ENCODE data around the gene SIX2. TPM values are rescaled to one million over a fixed set of nuclear protein-coding genes. Genes with fewer than 3 reads are reported as not detected.

SIX2 gene
- total and polyA plus RNA-seq, 2 donors (not counting 3 experiments of a cell fraction or from before 2014, with no cell fraction given): 0.24 to 0.54 TPM

DNA sequence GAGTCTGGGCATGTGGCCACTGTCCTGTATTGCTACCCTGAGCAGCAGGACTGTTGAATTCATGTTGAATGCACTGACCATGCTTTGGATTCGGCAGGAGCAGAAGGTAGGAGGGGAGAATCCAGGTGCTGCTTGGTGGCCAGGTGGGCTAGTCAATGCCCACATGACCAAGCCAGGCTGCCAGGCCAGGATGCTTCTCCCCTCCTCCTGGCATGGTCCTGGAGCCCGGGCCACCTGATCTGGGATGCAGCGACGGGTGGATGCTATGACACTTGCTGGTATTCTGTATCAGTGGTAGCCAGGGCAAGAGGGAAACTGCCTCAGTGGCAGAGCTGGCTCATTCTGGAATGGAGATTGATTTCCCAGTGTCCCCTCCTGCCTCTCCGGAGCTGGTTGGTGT is 14.8 kb upstream of the SIX2 start:
- intact Hi-C loops (cut with micrococcal nuclease): loop anchor here (2.0 kb wide), 2 partner anchors 43 to 913 kb away; no protein-coding TSS in a partner anchor
- Histone ChIP-seq H3K9me1 (replicated peaks; ENCODE audit: control insufficient read depth, extremely low read depth, insufficient read depth, low read length) (no peaks in the 10 kb centered on the region), H3K9ac (replicated peaks; ENCODE audit: extremely low read depth, insufficient read depth, low read length) (no peak overlapping the region), H3K27ac (ENCODE audit: insufficient read depth, low read depth, low read length) (no peak overlapping the region), H3K79me2 (ENCODE audit: control insufficient read depth, insufficient read depth, low read length) (no peaks in the 10 kb centered on the region), H3K36me3 (ENCODE audit: control insufficient read depth in 2 of 2, extremely low read depth in 1 of 2, insufficient read depth in 2 of 2, low read length in 2 of 2) (no peaks in the 10 kb centered on the region), H3K4me1 (ENCODE audit: control insufficient read depth, extremely low read depth, insufficient read depth, low read length) (no peaks in the 10 kb centered on the region), H3K27me3 (ENCODE audit: control insufficient read depth in 2 of 2, insufficient read depth in 2 of 2, low read length in 2 of 2) (peaks cover 4 to 8% of the 10 kb centered on the region in 2 experiments), H3K4me2 (ENCODE audit: insufficient read depth, low read length) (no peak overlapping the region), H4K20me1 (replicated peaks; ENCODE audit: control insufficient read depth, extremely low read depth, insufficient read depth, low read length) (no peaks in the 10 kb centered on the region), H2AFZ (ENCODE audit: low read depth, low read length) (no peak overlapping the region), H3K4me3 (replicated peaks in 1 of 3; ENCODE audit: insufficient read depth in 1 of 3, low read depth in 1 of 3, low read length in 3 of 3) (no peak overlapping the region), H3K9me3 (replicated peaks; ENCODE audit: control insufficient read depth, insufficient read depth, low read length) (no peaks in the 10 kb centered on the region)
- dilution Hi-C loops (cut with MboI; ENCODE audit: extremely low pct_ligation_motif_present, low sequenced_read_pairs): no loop called here
- DNase-seq (ENCODE audit: low read depth, low spot score): no peak
- FAIRE-seq: no peak
- CTCF ChIA-PET: interaction anchor here (1.0 to 2.1 kb wide), 11 partner anchors 11 to 562 kb away, joined by 3 to 40 read pairs (median 7); no protein-coding TSS in a partner anchor
- TF ChIP-seq EZH2 (IDR thresholded peaks at IDR 0.05; ENCODE audit: borderline replicate concordance, low read depth, low read length, severe bottlenecking) (no peak), JUN (IDR thresholded peaks at IDR 0.05; ENCODE audit: borderline replicate concordance, insufficient read depth, insufficient read length, low read depth) (no peak), POLR2A (IDR thresholded peaks at IDR 0.05; ENCODE audit: low read depth, low read length) (no peak), MYC (IDR thresholded peaks at IDR 0.05; ENCODE audit: low read depth, low read length) (no peak), POLR2AphosphoS5 (IDR thresholded peaks at IDR 0.05; ENCODE audit: insufficient read depth, low read depth, low read length) (no peak), FOS (IDR thresholded peaks at IDR 0.05; ENCODE audit: borderline replicate concordance, insufficient read depth, low read length) (no peak), GATA2 (IDR thresholded peaks at IDR 0.05; ENCODE audit: insufficient read depth, insufficient read length, low read depth, low read length) (no peak)
- TF ChIP-seq, protein P1, sequence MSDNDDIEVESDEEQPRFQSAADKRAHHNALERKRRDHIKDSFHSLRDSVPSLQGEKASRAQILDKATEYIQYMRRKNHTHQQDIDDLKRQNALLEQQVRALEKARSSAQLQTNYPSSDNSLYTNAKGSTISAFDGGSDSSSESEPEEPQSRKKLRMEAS (IDR thresholded peaks at IDR 0.05; ENCODE audit: insufficient read depth, insufficient read length): no peak
- TF ChIP-seq, protein P2, sequence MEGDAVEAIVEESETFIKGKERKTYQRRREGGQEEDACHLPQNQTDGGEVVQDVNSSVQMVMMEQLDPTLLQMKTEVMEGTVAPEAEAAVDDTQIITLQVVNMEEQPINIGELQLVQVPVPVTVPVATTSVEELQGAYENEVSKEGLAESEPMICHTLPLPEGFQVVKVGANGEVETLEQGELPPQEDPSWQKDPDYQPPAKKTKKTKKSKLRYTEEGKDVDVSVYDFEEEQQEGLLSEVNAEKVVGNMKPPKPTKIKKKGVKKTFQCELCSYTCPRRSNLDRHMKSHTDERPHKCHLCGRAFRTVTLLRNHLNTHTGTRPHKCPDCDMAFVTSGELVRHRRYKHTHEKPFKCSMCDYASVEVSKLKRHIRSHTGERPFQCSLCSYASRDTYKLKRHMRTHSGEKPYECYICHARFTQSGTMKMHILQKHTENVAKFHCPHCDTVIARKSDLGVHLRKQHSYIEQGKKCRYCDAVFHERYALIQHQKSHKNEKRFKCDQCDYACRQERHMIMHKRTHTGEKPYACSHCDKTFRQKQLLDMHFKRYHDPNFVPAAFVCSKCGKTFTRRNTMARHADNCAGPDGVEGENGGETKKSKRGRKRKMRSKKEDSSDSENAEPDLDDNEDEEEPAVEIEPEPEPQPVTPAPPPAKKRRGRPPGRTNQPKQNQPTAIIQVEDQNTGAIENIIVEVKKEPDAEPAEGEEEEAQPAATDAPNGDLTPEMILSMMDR (IDR thresholded peaks at IDR 0.05; ENCODE audit: extremely low read depth in 1 of 2, insufficient read depth in 1 of 2, low read depth in 1 of 2, low read length in 2 of 2): no peak
- POLR2A ChIA-PET: no interaction called here
- BruUV-seq (replicated peaks): no TSS peak

Data from endothelial cell of umbilical vein (primary cell).